SK-N-SH (cell line): ENCODE measurements around the gene KCNE1. TPM values are rescaled to one million over a fixed set of nuclear protein-coding genes. Genes with fewer than 3 reads are reported as not detected.

ENCODE experiments used
- CTCF ChIA-PET: fragments of 300-600, 350-600 bp; formaldehyde crosslinking; extraction: SDS; loops from one replicate; lab custom pipeline; 2021; lab: Yijun Ruan, JAX
- POLR2A ChIA-PET: fragments of 350-600 bp; sonication (Branson Sonifier 250); formaldehyde crosslinking; extraction: SDS; loops from one replicate; lab custom pipeline; 2020; ENCODE audit warnings: antibody characterized with exemption, inconsistent platforms; lab: Yijun Ruan, JAX
- DNase-seq: peaks from one replicate; pipeline ENCODE4 v3.0.0; 2012
- H2AFZ ChIP-seq: fragments of 200-600 bp; sonication (generic); 2 replicates; pipeline ENCODE4 v1.8.1; 2016; ENCODE audit warnings: antibody characterized with exemption, mild to moderate bottlenecking, low read depth
- H3F3A ChIP-seq: fragments of 200-600 bp; sonication (generic); replicated peaks from 2 replicates; pipeline ENCODE3; 2016; ENCODE audit warnings: antibody characterized with exemption, mild to moderate bottlenecking; ENCODE audit not compliant: insufficient read depth
- H3K27ac ChIP-seq, 2 experiments: fragments of 200-500 bp in 1 of 2; fragments of 200-600 bp in 1 of 2; sonication (Bioruptor generic) in 1 of 2; sonication (generic), shearing (Covaris generic) in 1 of 2; 2 replicates each; pipeline versions ENCODE4 v1.5.1 to v1.6.1; 2014 to 2016; ENCODE audit warnings: low read depth in 2 of 2, inconsistent platforms in 1 of 2, low read length in 1 of 2, mild to moderate bottlenecking in 1 of 2, mixed read lengths in 1 of 2
- H3K27me3 ChIP-seq: fragments of 200-600 bp; sonication (generic), shearing (Covaris generic); 2 replicates; pipeline ENCODE4 v1.6.1; 2016; ENCODE audit warnings: mixed run types; ENCODE audit not compliant: insufficient read depth
- H3K36me3 ChIP-seq, 2 experiments: fragments of 200-500 bp in 1 of 2; fragments of 200-600 bp in 1 of 2; sonication (Bioruptor generic) in 1 of 2; sonication (generic) in 1 of 2; replicated peaks in 1 of 2; 2 replicates each; pipeline versions ENCODE3 to v1.5.1; 2014 to 2016; ENCODE audit warnings: low read length in 1 of 2, mild to moderate bottlenecking in 1 of 2; ENCODE audit not compliant: insufficient read depth in 2 of 2, control insufficient read depth in 1 of 2
- H3K4me1 ChIP-seq, 2 experiments: fragments of 200-500 bp in 1 of 2; fragments of 200-600 bp in 1 of 2; sonication (Bioruptor generic) in 1 of 2; sonication (generic), shearing (Covaris generic) in 1 of 2; 2 replicates each; pipeline versions ENCODE4 v1.5.1 to v1.6.1; 2014 to 2016; ENCODE audit warnings: low read depth in 1 of 2, low read length in 1 of 2, mixed run types in 1 of 2; ENCODE audit not compliant: insufficient read depth in 2 of 2, control insufficient read depth in 1 of 2
- H3K4me2 ChIP-seq: fragments of 200-600 bp; sonication (generic), shearing (Covaris generic); 2 replicates; pipeline ENCODE4 v1.6.1; 2017; ENCODE audit warnings: mixed run types
- H3K4me3 ChIP-seq, 2 experiments: fragments of 200-500 bp in 1 of 2; fragments of 200-600 bp in 1 of 2; sonication (Bioruptor generic) in 1 of 2; sonication (generic), shearing (Covaris generic) in 1 of 2; 2 replicates each; pipeline versions ENCODE4 v1.5.1 to v1.8.1; 2014 to 2016; ENCODE audit warnings: low read depth in 2 of 2, inconsistent platforms in 1 of 2, low read length in 1 of 2, mild to moderate bottlenecking in 1 of 2, mixed read lengths in 1 of 2, moderate library complexity in 1 of 2
- H3K79me2 ChIP-seq: fragments of 200-600 bp; sonication (generic); 2 replicates; pipeline ENCODE4 v1.8.1; 2017; ENCODE audit warnings: mild to moderate bottlenecking; ENCODE audit not compliant: insufficient read depth
- H3K9ac ChIP-seq: fragments of 200-600 bp; sonication (generic); 2 replicates; pipeline ENCODE4 v1.6.1; 2017; ENCODE audit warnings: mixed run types
- H3K9me2 ChIP-seq: fragments of 200-600 bp; sonication (generic); 2 replicates; pipeline ENCODE4 v1.6.1; 2017; ENCODE audit warnings: mixed run types
- H3K9me3 ChIP-seq: fragments of 200-600 bp; sonication (generic); 2 replicates; pipeline ENCODE4 v1.6.1; 2017; ENCODE audit warnings: mixed run types, mild to moderate bottlenecking, moderate library complexity
- H4K20me1 ChIP-seq: fragments of 200-600 bp; sonication (generic); 2 replicates; pipeline ENCODE4 v1.6.1; 2017; ENCODE audit warnings: mild to moderate bottlenecking, mixed run types; ENCODE audit not compliant: insufficient read depth
- CTCF ChIP-seq: fragments of 200-600 bp; sonication (generic); IDR thresholded peaks from 2 replicates; pipeline ENCODE4 v1.6.1; 2017; ENCODE audit warnings: antibody characterized with exemption, mild to moderate bottlenecking, moderate library complexity
- MEF2A ChIP-seq: IDR thresholded peaks from 2 replicates; pipeline ENCODE4 v1.4.0; 2012; ENCODE audit warnings: low read depth, borderline replicate concordance
- SMC3 ChIP-seq: IDR thresholded peaks from 2 replicates; pipeline ENCODE4 v1.6.1; 2012; ENCODE audit warnings: low read depth, low read length, improper control_type of control experiment
- TCF12 ChIP-seq: IDR thresholded peaks from 2 replicates; pipeline ENCODE4 v1.4.0; 2012
- TEAD4 ChIP-seq: IDR thresholded peaks from 2 replicates; pipeline ENCODE4 v1.4.0; 2012; ENCODE audit warnings: mild to moderate bottlenecking, borderline replicate concordance; ENCODE audit not compliant: insufficient read depth
- USF1 ChIP-seq: IDR thresholded peaks from 2 replicates; pipeline ENCODE4 v1.4.0; 2012; ENCODE audit warnings: low read depth, borderline replicate concordance
- USF2 ChIP-seq: fragments of 150-350 bp; IDR thresholded peaks from 2 replicates; pipeline ENCODE4 v1.6.1; 2017; ENCODE audit warnings: antibody characterized with exemption, low read length, low read depth, borderline replicate concordance
- YY1 ChIP-seq: IDR thresholded peaks from 2 replicates; pipeline ENCODE4 v1.4.0; 2012; ENCODE audit warnings: low read depth, mild to moderate bottlenecking
- ZBTB33 ChIP-seq: IDR thresholded peaks from 2 replicates; pipeline ENCODE4 v1.4.0; 2012; ENCODE audit warnings: low read depth, borderline replicate concordance
- WGBS: methylation state at CpG from one replicate; pipeline ENCODE4 v1.1.6; 2017; ENCODE audit warnings: low lambda C conversion rate; 5-methylcytosine and 5-hydroxymethylcytosine counted together
- polyA plus RNA-seq, 3 experiments: library from polyadenylated mRNA; depleted of rRNA; stranded (reverse); fragments of >200 nt; gene quantifications; 2 replicates each; pipeline ENCODE4 v1.2.3, GENCODE V29; 2012

The KCNE1 gene
- polyA plus RNA-seq, 1 of the 3 experiments (the other 2 are of a cell fraction) = 0.16 TPM

- no peak overlapping the region for H3K4me3 ChIP-seq
- H3K36me3 ChIP-seq = no peaks in the 10 kb centered on the region
- H3F3A ChIP-seq = peaks cover 17% of the 10 kb centered on the region
- no peak for DNase-seq
- 0 out of 2 replicates have a peak, but pooled peaks cover 4% of the 10 kb centered on the region for H3K79me2 ChIP-seq
- no peak overlapping the region for H3K27ac ChIP-seq
- no peaks in the 10 kb centered on the region for H3K27me3 ChIP-seq
- CTCF ChIA-PET = interaction anchor here (1.1 to 1.5 kb wide), 2 partner anchors 55 to 186 kb away, joined by 4 read pairs; no protein-coding TSS in a partner anchor
- H3K4me2 ChIP-seq = no peak overlapping the region
- no peaks in the 10 kb centered on the region for H3K9me3 ChIP-seq
- no peak overlapping the region for H3K9ac ChIP-seq
- H3K4me1 ChIP-seq = peaks cover 2 to 30% of the 10 kb centered on the region in 2 experiments; a peak in 3 of 4 replicates
- 72% methylated on average over 11 of the region's 11 CpGs for WGBS
- H4K20me1 ChIP-seq = no peaks in the 10 kb centered on the region
- TF ChIP-seq USF1 = no peak
- no peak for TF ChIP-seq SMC3
- TF ChIP-seq, all 33 proteins: peak for 0
- no peaks in the 10 kb centered on the region for H3K9me2 ChIP-seq
- POLR2A ChIA-PET = no interaction called here
- no peak overlapping the region for H2AFZ ChIP-seq
These were observed 36.9 kb upstream of the KCNE1 start for GRCh38 chr21:34548781-34549376.

- CTCF ChIA-PET = interaction anchor here (0.9 to 1.2 kb wide), 2 partner anchors 56 to 184 kb away, joined by 3 read pairs; no protein-coding TSS in a partner anchor
These were observed 34.5 kb upstream of the KCNE1 start for GRCh38 chr21:34546542-34546941.

More at GRCh38 chr21:34546542-34546941, 34.5 kb upstream of the KCNE1 start:
- Histone ChIP-seq H3K9me2 (no peaks in the 10 kb centered on the region), H4K20me1 (no peaks in the 10 kb centered on the region), H3K9me3 (no peaks in the 10 kb centered on the region), H2AFZ (no peak overlapping the region), H3F3A (peaks cover 4% of the 10 kb centered on the region), H3K27me3 (no peaks in the 10 kb centered on the region), H3K9ac (no peak overlapping the region), H3K4me2 (no peak overlapping the region), H3K27ac (peak overlapping the region in 1 of 2 experiments; percentile 73; a peak in 2 of 4 replicates), H3K36me3 (no peaks in the 10 kb centered on the region), H3K79me2 (0 out of 2 replicates have a peak, but pooled peaks cover 4% of the 10 kb centered on the region), H3K4me3 (no peak overlapping the region), H3K4me1 (peaks cover 2 to 16% of the 10 kb centered on the region in 2 experiments; a peak in 3 of 4 replicates)
- POLR2A ChIA-PET = no interaction called here
- 97% methylated on average over 6 of the region's 6 CpGs for WGBS
- TF ChIP-seq SMC3 (no peak), TCF12 (no peak), CTCF (no peak), USF2 (no peak), MEF2A (no peak), ZBTB33 (no peak), TEAD4 (no peak), YY1 (no peak)
- no peak for DNase-seq
